ENCODE data around the gene NBPF1.
"Not testable (repeated sequence)": the region's sequence is repeated elsewhere in the genome, so short reads cannot be mapped to it uniquely, and the experiment has no call there.

Gene NBPF1

DNA sequence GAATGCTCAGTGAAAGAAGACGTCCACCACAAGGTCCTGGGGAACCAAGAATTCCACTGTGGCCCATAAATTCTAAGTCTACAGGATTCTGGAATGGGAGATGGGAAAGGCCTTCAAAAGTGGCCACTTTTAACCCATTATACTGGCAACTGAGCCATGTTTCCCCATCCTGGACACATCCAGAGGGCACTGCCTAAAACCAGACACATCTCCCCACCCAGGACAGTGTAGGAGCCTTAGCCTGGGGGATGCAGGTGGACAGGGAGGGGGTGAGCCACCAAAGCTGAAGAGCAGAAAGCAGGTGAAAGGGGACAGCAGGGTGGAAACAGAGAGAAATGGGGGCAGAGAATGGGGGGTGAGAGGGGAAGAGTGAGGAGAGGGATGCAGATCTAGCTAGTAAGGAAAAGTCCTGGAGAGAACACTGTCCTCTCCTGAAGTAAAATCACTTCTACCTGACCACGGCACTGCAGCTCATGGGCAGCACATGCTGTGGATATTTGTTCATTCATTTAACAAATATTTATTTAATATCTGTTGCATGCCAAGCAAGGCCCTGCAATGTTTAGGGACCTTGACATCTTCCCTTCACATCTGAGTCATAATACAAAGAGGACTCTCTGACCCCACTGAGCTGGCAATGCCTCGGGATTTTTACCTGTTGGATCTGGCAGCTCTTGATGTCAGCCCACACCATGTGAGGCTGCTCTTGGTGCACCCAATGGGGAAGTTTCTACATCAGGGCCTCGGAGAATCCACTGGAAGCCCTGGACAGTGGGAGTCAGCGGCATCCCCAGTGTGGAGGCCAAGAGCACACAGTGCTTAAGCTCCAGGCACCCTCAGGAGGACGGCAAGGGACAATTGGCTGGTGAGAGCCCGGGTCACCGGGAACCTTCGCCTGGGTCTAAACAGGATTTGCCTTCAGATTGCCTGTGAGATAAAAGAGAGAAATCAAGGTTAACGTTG, 5.2 kb downstream of the NBPF1 start:
- DNase-seq (ENCODE audit: low read depth in 2 of 2, low spot score in 1 of 2) = not testable (repeated sequence)

GRCh38 chr1:16607433-16607851, 5.9 kb downstream of the NBPF1 start:
- no peak for DNase-seq (ENCODE audit: low read depth in 2 of 2, low spot score in 1 of 2)

- DNase-seq (ENCODE audit: low read depth in 2 of 2, low spot score in 1 of 2) = not testable (repeated sequence)
These were observed 6.5 kb downstream of the NBPF1 start for GRCh38 chr1:16606666-16607432.

GRCh38 chr1:16605532-16606505, 7.5 kb downstream of the NBPF1 start:
- DNase-seq (ENCODE audit: low read depth in 2 of 2, low spot score in 1 of 2) = no peak

- no peak for DNase-seq (ENCODE audit: low read depth in 2 of 2, low spot score in 1 of 2)
These were observed 8.2 kb downstream of the NBPF1 start for GRCh38 chr1:16605213-16605525.

- not testable (repeated sequence) for DNase-seq (ENCODE audit: low read depth in 2 of 2, low spot score in 1 of 2)
These were observed 8.7 kb downstream of the NBPF1 start for GRCh38 chr1:16604514-16605212.

DNA sequence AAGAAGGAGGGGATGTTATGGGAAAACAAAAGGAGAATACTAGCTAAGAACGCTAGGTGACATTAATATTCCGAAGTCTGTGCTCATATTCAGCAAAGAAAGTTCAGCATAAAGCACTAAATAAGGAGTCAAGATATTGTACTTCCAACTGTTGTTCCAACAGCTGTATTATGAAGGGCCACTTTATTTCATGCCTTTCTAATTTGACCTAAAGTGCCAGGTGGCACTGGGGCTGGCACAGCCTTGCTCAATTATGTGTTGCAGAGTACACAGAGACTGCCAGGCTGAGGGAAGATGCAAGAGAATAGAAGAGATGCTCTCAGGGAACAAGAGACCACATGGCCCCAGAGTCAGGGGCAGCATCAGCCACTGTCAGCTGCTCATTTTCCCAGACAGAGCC, 9.7 kb downstream of the NBPF1 start:
- not testable (repeated sequence) for DNase-seq (ENCODE audit: low read depth in 2 of 2, low spot score in 1 of 2)

DNA sequence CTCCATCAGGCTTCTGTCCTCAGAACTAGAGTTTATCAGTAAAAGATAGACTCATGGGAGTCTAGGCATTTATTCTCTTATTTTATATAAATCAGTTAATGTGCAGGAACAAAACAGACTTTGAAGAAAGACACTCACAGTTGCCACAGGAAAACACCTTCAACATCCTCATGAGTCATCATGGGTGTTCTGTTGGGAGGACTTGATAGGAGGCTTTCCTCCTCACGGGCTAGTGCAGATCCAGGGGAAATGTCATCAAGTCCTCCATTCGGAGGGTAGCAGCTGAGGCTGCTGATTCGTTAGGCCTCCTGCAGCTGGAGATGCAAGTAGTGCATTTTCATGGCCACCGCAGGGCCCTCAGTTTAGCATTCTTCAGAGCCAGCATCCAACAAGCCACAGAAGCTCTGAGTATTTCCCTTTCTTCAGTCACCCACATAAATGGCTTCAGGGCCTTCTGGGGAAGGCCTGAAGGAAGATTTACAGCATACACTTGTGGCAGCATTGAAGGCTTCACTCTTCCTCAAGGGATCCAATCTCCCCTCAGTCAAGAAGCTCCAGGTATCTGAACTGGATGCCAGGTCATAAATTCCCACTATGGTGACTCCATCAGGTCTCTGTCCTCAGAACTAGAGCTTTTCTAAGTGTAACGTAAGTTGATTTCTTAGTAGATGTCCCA, 10.9 kb downstream of the NBPF1 start:
- DNase-seq (ENCODE audit: low read depth in 2 of 2, low spot score in 1 of 2) = not testable (repeated sequence)

- DNase-seq (ENCODE audit: low read depth in 2 of 2, low spot score in 1 of 2) = not testable (repeated sequence)
These were observed 12.2 kb downstream of the NBPF1 start for GRCh38 chr1:16600855-16601786.

GRCh38 chr1:16599326-16599725, 14.0 kb downstream of the NBPF1 start:
- not testable (repeated sequence) for DNase-seq (ENCODE audit: low read depth in 2 of 2, low spot score in 1 of 2)

GRCh38 chr1:16595216-16595615, 18.1 kb downstream of the NBPF1 start:
- not testable (repeated sequence) for DNase-seq (ENCODE audit: low read depth in 2 of 2, low spot score in 1 of 2)

GRCh38 chr1:16591845-16592244, 21.5 kb downstream of the NBPF1 start:
- not testable (repeated sequence) for DNase-seq (ENCODE audit: low read depth in 2 of 2, low spot score in 1 of 2)

DNA sequence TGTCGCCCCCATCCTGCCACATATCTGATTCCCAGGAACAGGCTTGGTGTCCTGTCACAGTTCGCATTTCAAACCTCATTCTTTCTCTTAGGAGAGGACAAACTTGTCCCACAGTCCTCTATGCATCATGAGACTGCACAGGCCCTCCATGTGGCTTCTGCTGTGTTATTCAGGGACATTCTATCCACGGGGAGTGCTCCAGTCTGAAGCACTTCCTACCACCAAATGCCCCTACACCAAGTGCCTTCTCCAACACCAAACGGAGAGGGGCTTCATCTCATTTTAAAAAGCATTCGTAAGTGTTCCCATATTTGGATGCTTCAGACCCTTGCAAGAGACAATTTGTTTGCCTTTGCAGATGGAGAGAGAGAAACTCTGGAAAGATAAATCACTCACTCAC, 25.3 kb downstream of the NBPF1 start:
- DNase-seq (ENCODE audit: low read depth in 2 of 2, low spot score in 1 of 2) = not testable (repeated sequence)

GRCh38 chr1:16587639-16588038, 25.7 kb downstream of the NBPF1 start:
- DNase-seq (ENCODE audit: low read depth in 2 of 2, low spot score in 1 of 2) = not testable (repeated sequence)

DNA sequence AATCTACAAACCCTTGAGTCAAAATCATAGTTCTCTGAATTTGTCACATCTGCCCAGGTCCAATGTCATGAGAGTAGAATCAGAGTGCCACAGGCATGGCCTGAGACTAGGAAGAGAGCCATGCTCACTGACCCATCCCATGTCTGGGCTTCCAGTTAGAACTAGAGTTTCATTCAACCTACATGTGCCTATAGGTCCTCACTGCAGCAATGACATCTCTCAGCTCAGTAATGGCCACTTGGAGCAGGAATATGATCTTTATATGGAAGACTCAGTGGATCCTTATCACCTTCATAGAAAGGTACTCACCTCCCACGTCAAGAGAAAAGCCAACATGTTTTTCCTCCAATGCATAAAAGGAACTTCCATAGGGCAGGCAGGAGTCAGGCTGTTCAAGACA, 48.0 kb downstream of the NBPF1 start:
- DNase-seq (ENCODE audit: low read depth in 2 of 2, low spot score in 1 of 2) = not testable (repeated sequence)

GRCh38 chr1:16561035-16561434, 52.3 kb downstream of the NBPF1 start:
- not testable (repeated sequence) for DNase-seq (ENCODE audit: low read depth in 2 of 2, low spot score in 1 of 2)

DNA sequence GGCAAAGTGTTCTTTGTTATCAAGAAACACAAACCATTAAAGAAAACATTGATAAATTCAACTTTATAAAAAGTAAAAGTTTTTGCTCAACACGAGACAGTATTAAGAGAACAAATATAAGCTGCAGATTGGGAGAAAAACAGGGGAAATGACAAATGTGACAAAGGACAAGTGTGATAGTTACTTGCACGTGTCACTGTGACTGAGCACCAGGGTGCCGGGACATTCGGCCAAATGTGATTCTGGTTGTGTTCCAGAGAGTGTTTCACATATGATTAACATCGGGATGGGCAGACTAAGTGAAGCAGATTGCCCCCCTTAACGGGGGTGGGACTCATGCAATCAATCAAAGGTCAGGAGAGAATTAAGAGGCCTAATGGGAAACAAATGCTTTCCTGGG, 52.9 kb downstream of the NBPF1 start:
- not testable (repeated sequence) for DNase-seq (ENCODE audit: low read depth in 2 of 2, low spot score in 1 of 2)

DNA sequence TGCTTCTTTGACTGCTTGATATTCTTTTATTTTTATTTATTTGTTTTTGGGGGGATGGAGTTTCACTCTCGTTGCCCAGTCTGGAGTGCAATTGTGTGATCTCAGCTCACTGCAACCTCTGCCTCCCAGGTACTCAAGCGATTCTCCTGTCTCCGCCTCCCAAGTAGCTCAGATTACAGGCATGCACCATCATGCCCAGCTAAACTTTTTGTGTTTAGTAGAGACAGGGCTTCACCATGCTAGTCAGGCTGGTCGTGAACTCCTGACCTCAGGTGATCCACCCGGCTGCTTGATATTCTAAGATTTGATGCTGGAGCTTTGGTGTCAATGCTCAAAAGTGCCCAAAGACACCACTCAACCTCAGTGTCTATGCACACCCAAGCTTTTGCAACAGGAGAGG, 53.7 kb downstream of the NBPF1 start:
- not testable (repeated sequence) for DNase-seq (ENCODE audit: low read depth in 2 of 2, low spot score in 1 of 2)

DNA sequence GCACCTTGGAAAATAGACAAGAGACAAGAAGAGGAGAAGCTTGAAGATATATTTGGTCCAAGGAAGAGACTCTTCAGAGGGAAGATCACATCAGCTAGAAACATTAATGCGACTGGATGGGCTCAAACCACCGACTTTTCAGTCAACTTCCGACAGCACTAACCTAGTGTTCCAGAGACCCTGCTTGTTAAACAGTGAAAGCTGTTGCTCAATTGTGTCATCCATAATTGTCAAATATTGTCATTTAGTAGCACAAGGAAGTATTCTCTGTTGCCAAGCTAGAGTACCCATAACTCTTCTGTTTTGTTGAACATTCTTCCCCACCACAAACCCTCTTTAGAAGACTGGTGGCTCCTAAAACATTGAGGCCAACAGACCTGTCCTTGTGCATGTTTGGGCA, 56.3 kb downstream of the NBPF1 start:
- DNase-seq (ENCODE audit: low read depth in 2 of 2, low spot score in 1 of 2) = not testable (repeated sequence)

All from stimulated activated CD8-positive, alpha-beta memory T cell treated with anti-CD3 and anti-CD28 coated beads, Interleukin-4, amount 100 ng/mL, for 4 hours (primary cell).